ENCODE measurements around the gene RAB4B.
A peak's percentile ranks its signal among the peaks of the same experiment; 100 is the strongest.

The RAB4B gene

DNA sequence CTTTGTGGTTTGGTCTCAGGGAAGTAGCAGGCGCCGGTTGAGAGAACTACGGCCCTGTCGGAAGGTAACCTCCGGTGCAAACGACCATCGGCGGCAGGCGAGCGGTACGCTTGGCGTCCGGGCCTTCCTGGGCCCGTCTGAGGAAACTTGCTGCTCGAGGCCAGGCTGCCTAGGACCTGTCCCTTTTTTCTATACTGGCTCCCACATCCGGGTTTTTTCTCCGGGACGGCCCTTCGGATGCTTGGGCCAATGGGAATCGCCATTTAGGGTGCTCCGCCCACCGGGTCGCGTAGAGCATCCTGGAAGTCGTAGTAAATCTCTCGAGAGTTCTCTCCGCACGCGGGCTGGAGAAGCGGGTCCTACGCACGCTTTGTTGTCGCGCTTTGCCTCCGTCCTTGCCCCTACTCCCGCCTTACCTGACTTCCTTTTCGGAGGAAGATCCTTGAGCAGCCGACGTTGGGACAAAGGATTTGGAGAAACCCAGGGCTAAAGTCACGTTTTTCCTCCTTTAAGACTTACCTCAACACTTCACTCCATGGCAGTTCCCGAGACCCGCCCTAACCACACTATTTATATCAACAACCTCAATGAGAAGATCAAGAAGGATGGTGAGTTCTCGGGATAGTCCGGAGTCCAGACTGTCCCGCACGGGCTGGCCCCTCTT lies 27.0 kb upstream of the RAB4B start, which contains the start of gene SNRPA (continued):
- TF ChIP-seq ZNF26 (tag by site-specific recombination; IDR thresholded peaks at IDR 0.05): no peak
- TF ChIP-seq, protein P1, sequence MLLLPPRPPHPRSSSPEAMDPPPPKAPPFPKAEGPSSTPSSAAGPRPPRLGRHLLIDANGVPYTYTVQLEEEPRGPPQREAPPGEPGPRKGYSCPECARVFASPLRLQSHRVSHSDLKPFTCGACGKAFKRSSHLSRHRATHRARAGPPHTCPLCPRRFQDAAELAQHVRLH (tag by site-specific recombination; IDR thresholded peaks at IDR 0.05): no peak
- TF ChIP-seq, protein P2, sequence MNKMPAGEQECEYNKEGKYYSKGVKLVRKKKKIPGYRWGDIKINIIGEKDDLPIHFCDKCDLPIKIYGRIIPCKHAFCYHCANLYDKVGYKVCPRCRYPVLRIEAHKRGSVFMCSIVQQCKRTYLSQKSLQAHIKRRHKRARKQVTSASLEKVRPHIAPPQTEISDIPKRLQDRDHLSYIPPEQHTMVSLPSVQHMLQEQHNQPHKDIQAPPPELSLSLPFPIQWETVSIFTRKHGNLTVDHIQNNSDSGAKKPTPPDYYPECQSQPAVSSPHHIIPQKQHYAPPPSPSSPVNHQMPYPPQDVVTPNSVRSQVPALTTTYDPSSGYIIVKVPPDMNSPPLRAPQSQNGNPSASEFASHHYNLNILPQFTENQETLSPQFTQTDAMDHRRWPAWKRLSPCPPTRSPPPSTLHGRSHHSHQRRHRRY (tag by site-specific recombination; IDR thresholded peaks at IDR 0.05): 0 out of 2 replicates have a peak, but pooled peaks have one; percentile 64
- no peak for TF ChIP-seq ZNF626 (tag by site-specific recombination; IDR thresholded peaks at IDR 0.05)
- peak; percentile 82 for TF ChIP-seq KLF10 (tag by site-specific recombination; IDR thresholded peaks at IDR 0.05)
- TF ChIP-seq ZNF548 (tag by site-specific recombination; IDR thresholded peaks at IDR 0.05): no peak
- TF ChIP-seq, protein P3, sequence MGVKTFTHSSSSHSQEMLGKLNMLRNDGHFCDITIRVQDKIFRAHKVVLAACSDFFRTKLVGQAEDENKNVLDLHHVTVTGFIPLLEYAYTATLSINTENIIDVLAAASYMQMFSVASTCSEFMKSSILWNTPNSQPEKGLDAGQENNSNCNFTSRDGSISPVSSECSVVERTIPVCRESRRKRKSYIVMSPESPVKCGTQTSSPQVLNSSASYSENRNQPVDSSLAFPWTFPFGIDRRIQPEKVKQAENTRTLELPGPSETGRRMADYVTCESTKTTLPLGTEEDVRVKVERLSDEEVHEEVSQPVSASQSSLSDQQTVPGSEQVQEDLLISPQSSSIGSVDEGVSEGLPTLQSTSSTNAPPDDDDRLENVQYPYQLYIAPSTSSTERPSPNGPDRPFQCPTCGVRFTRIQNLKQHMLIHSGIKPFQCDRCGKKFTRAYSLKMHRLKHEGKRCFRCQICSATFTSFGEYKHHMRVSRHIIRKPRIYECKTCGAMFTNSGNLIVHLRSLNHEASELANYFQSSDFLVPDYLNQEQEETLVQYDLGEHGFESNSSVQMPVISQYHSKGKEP (tag by site-specific recombination; IDR thresholded peaks at IDR 0.05): no peak
- no peak for TF ChIP-seq ZNF555 (tag by site-specific recombination; conservative IDR thresholded peaks at IDR 0.05)
- no peak for TF ChIP-seq ZNF792 (tag by site-specific recombination; IDR thresholded peaks at IDR 0.05)
- TF ChIP-seq ZNF76 (tag by site-specific recombination; IDR thresholded peaks at IDR 0.05; ENCODE audit: borderline replicate concordance, low read depth): peak; percentile 83
- TF ChIP-seq ZNF426 (tag by site-specific recombination; IDR thresholded peaks at IDR 0.05): no peak
- no peak for TF ChIP-seq PRDM6 (tag by site-specific recombination; IDR thresholded peaks at IDR 0.05)
- TF ChIP-seq GFI1B (tag by site-specific recombination; IDR thresholded peaks at IDR 0.05): no peak
- peak; percentile 16 for TF ChIP-seq ZNF639 (tag by site-specific recombination; IDR thresholded peaks at IDR 0.05)
- TF ChIP-seq INSM2 (tag by site-specific recombination; IDR thresholded peaks at IDR 0.05): no peak; the same call in 1 of the 2 replicates
- TF ChIP-seq ZFP69B (tag by site-specific recombination; IDR thresholded peaks at IDR 0.05): peak; percentile 60
- no peak; the same call in 1 of the 2 replicates for TF ChIP-seq ZBTB8A (tag by site-specific recombination; IDR thresholded peaks at IDR 0.05)
- TF ChIP-seq, protein P4, sequence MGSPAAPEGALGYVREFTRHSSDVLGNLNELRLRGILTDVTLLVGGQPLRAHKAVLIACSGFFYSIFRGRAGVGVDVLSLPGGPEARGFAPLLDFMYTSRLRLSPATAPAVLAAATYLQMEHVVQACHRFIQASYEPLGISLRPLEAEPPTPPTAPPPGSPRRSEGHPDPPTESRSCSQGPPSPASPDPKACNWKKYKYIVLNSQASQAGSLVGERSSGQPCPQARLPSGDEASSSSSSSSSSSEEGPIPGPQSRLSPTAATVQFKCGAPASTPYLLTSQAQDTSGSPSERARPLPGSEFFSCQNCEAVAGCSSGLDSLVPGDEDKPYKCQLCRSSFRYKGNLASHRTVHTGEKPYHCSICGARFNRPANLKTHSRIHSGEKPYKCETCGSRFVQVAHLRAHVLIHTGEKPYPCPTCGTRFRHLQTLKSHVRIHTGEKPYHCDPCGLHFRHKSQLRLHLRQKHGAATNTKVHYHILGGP (tag by site-specific recombination; IDR thresholded peaks at IDR 0.05): no peak
- TF ChIP-seq TCF7L2 (IDR thresholded peaks at IDR 0.05; ENCODE audit: borderline replicate concordance, low read depth, low read length): no peak
- TF ChIP-seq, protein P5, sequence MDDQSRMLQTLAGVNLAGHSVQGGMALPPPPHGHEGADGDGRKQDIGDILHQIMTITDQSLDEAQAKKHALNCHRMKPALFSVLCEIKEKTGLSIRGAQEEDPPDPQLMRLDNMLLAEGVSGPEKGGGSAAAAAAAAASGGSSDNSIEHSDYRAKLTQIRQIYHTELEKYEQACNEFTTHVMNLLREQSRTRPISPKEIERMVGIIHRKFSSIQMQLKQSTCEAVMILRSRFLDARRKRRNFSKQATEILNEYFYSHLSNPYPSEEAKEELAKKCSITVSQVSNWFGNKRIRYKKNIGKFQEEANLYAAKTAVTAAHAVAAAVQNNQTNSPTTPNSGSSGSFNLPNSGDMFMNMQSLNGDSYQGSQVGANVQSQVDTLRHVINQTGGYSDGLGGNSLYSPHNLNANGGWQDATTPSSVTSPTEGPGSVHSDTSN (CRISPR knock-in tag; IDR thresholded peaks at IDR 0.05): no peak
- no peak for TF ChIP-seq ZNF514 (tag by site-specific recombination; IDR thresholded peaks at IDR 0.05)
- no peak for TF ChIP-seq SALL2 (tag by site-specific recombination; IDR thresholded peaks at IDR 0.05; ENCODE audit: borderline replicate concordance)
- peak; percentile 79; the same call in 1 of the 2 replicates for TF ChIP-seq KLF7 (tag by site-specific recombination; IDR thresholded peaks at IDR 0.05; ENCODE audit: borderline replicate concordance)
- TF ChIP-seq PRDM4 (tag by site-specific recombination; IDR thresholded peaks at IDR 0.05): no peak; the same call in 1 of the 2 replicates
